Liver (tissue), 9 donors: ENCODE measurements around the gene SGPL1. TPM values are rescaled to one million over a fixed set of nuclear protein-coding genes. Genes with fewer than 3 reads are reported as not detected.
A peak's percentile ranks its signal among the peaks of the same experiment; 100 is the strongest.

ENCODE experiments used
- DNase-seq: peaks from one replicate; pipeline ENCODE4 v3.0.0-alpha.2; 2017; ENCODE audit warnings: low spot score
- H3K27ac ChIP-seq, 2 donors: one replicate each; pipeline ENCODE4 v1.7.0; 2013; ENCODE audit warnings: inconsistent platforms in 2 of 2, low read length in 2 of 2, control low read depth in 1 of 2, low read depth in 1 of 2, mild to moderate bottlenecking in 1 of 2
- H3K27me3 ChIP-seq, 4 donors: one replicate each; pipeline versions ENCODE4 v1.6.1 to v1.7.0; 2013; ENCODE audit warnings: low read length in 3 of 4, inconsistent platforms in 1 of 4, mild to moderate bottlenecking in 1 of 4, moderate library complexity in 1 of 4; ENCODE audit not compliant: control insufficient read depth in 4 of 4, insufficient read depth in 4 of 4
- H3K36me3 ChIP-seq, 4 donors: one replicate each; pipeline versions ENCODE4 v1.6.1 to v1.7.0; 2013; ENCODE audit warnings: low read length in 3 of 4, mild to moderate bottlenecking in 3 of 4, low read depth in 1 of 4, moderate library complexity in 1 of 4; ENCODE audit not compliant: control insufficient read depth in 4 of 4, insufficient read depth in 3 of 4
- H3K4me1 ChIP-seq, 4 donors: one replicate each; pipeline versions ENCODE4 v1.6.1 to v1.7.0; 2013; ENCODE audit warnings: low read length in 3 of 4, mild to moderate bottlenecking in 3 of 4, moderate library complexity in 1 of 4; ENCODE audit not compliant: control insufficient read depth in 4 of 4, insufficient read depth in 4 of 4
- H3K4me3 ChIP-seq, 3 donors: one replicate each; pipeline versions ENCODE4 v1.6.1 to v1.7.0; 2013; ENCODE audit warnings: low read length in 3 of 3, control low read depth in 1 of 3, low read depth in 1 of 3, mild to moderate bottlenecking in 1 of 3
- H3K9ac ChIP-seq, 2 donors: one replicate each; pipeline ENCODE4 v1.7.0; 2013; ENCODE audit warnings: low read length in 2 of 2, mild to moderate bottlenecking in 2 of 2, moderate library complexity in 2 of 2, control low read depth in 1 of 2, low read depth in 1 of 2
- H3K9me3 ChIP-seq, 4 donors: one replicate each; pipeline versions ENCODE4 v1.6.1 to v1.7.0; 2013; ENCODE audit warnings: low read length in 3 of 4; ENCODE audit not compliant: control insufficient read depth in 4 of 4
- EGR1 ChIP-seq, 2 donors: IDR thresholded peaks; 2 replicates each; pipeline ENCODE4 v1.6.1; 2016 to 2018; ENCODE audit warnings: antibody characterized with exemption in 2 of 2, low read depth in 2 of 2
- FOXA2 ChIP-seq: IDR thresholded peaks from 2 replicates; pipeline ENCODE4 v1.6.1; 2016; ENCODE audit warnings: antibody characterized with exemption
- GABPA ChIP-seq, 2 donors: IDR thresholded peaks in 1 of 2; conservative IDR thresholded peaks in 1 of 2; 2 replicates each; pipeline ENCODE4 v1.6.1; 2016; ENCODE audit warnings: antibody characterized with exemption in 2 of 2, mild to moderate bottlenecking in 1 of 2, moderate library complexity in 1 of 2
- HNF4A ChIP-seq, 2 donors: conservative IDR thresholded peaks; 2 replicates each; pipeline ENCODE4 v1.6.1; 2016; ENCODE audit warnings: antibody characterized with exemption in 2 of 2, mild to moderate bottlenecking in 2 of 2
- NR2F2 ChIP-seq: IDR thresholded peaks from 2 replicates; pipeline ENCODE4 v1.6.1; 2016; ENCODE audit warnings: antibody characterized with exemption
- RAD21 ChIP-seq, 2 donors: IDR thresholded peaks; 2 replicates each; pipeline ENCODE4 v1.6.1; 2016; ENCODE audit warnings: antibody characterized with exemption in 2 of 2, mild to moderate bottlenecking in 2 of 2
- RXRA ChIP-seq, 2 donors: IDR thresholded peaks; 2 replicates each; pipeline ENCODE4 v1.6.1; 2017 to 2018; ENCODE audit warnings: antibody characterized with exemption in 2 of 2, mild to moderate bottlenecking in 1 of 2
- SP1 ChIP-seq: IDR thresholded peaks from 2 replicates; pipeline ENCODE4 v1.6.1; 2018; ENCODE audit warnings: antibody characterized with exemption, mild to moderate bottlenecking
- TAF1 ChIP-seq: conservative IDR thresholded peaks from 2 replicates; pipeline ENCODE4 v1.6.1; 2016; ENCODE audit warnings: antibody characterized with exemption, mild to moderate bottlenecking
- YY1 ChIP-seq: IDR thresholded peaks from 2 replicates; pipeline ENCODE4 v1.6.1; 2016; ENCODE audit warnings: antibody characterized with exemption, mild to moderate bottlenecking
- WGBS: extraction: QIAGEN DNeasy Blood & Tissue Kit; methylation state at CpG from one replicate; pipeline ENCODE4 v1.1.7; 2013; 5-methylcytosine and 5-hydroxymethylcytosine counted together
- polyA plus RNA-seq, 2 donors: library from polyadenylated mRNA; stranded (reverse) in 1 of 2; unstranded in 1 of 2; fragments of 200-250 nt in 1 of 2; fragments of >200 nt in 1 of 2; fragmentation: Nextera tagmentation in 1 of 2; extraction: Ambion mirVana in 1 of 2; gene quantifications; one replicate each; pipeline versions ENCODE4 v1.2.1 to v1.2.3, GENCODE V29; 2013 to 2015
- total RNA-seq, 2 donors: library from RNA; depleted of rRNA; stranded (reverse); fragments of >200 nt; gene quantifications; one replicate each; pipeline ENCODE4 v1.2.3, GENCODE V29; 2014
- TF ChIP-seq, protein P1 (sequence below): fragments of 150-350 bp; IDR thresholded peaks from 2 replicates; pipeline ENCODE4 v1.5.1; 2017; ENCODE audit warnings: improper control_type of control experiment, low read depth, low read length; ENCODE audit not compliant: missing input control
- TF ChIP-seq, protein P2 (sequence below): IDR thresholded peaks from 2 replicates; pipeline ENCODE4 v1.6.1; 2016; ENCODE audit warnings: antibody characterized with exemption
- TF ChIP-seq, protein P3 (sequence below): IDR thresholded peaks from 2 replicates; pipeline ENCODE4 v1.6.1; 2016; ENCODE audit warnings: antibody characterized with exemption, mild to moderate bottlenecking
- TF ChIP-seq, protein P4 (sequence below): IDR thresholded peaks from 2 replicates; pipeline ENCODE4 v1.6.1; 2016; ENCODE audit warnings: antibody characterized with exemption
- donor health status: healthy.
- donor health status: healthy.
- donor health status: healthy.
- donor health status: healthy.
- donor health status: healthy.

SGPL1 gene
- total and polyA plus RNA-seq, 4 donors: 11.8 to 37.1 (median 16.8) TPM

DNA sequence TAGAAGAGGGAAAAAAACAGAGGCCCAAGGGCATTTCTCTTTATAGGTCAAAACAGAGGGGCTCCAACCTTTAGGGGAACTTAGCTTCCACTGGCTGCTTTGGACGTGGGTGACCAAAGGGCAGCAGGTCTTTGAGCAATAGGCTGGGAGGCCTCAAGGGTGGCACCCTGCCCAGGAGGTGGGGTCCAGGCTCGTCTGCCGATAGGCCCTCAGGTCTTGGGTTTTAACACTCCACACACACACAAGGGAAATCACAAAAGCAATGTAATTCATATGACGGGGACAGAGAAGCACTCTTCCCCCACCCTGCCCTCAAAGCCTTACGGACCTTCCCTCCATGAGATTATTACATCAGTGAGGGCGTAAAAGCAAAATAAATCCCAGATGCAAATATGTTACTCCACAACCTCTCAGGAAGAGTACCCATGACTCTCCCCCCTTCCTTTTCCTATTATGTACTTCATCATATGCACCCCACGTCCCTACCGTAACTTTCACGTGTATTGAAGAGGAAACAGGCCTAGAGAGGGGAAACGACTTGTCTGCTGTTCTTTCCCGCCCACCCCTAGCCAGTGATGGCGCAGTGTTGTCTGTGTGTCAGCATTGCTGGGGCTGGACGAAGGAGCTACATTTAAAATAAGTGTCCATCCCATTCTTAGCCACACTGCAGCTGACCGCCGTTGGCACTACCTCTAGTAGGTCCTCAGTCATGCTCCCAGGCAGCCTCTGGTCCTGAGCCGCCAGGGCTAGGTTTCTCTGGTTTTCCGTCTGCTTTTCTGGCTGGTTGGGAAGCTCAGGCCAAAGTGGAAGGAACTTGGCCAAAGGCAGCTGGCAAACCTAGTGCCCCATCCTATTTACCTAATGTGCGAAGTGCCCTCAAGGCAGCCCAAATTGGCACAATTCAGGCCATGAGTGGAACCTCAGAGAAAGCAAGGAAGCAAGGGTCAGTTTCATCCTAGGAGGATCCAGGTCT is 70.5 kb downstream of the SGPL1 start (continued):
- TF ChIP-seq, protein P1, sequence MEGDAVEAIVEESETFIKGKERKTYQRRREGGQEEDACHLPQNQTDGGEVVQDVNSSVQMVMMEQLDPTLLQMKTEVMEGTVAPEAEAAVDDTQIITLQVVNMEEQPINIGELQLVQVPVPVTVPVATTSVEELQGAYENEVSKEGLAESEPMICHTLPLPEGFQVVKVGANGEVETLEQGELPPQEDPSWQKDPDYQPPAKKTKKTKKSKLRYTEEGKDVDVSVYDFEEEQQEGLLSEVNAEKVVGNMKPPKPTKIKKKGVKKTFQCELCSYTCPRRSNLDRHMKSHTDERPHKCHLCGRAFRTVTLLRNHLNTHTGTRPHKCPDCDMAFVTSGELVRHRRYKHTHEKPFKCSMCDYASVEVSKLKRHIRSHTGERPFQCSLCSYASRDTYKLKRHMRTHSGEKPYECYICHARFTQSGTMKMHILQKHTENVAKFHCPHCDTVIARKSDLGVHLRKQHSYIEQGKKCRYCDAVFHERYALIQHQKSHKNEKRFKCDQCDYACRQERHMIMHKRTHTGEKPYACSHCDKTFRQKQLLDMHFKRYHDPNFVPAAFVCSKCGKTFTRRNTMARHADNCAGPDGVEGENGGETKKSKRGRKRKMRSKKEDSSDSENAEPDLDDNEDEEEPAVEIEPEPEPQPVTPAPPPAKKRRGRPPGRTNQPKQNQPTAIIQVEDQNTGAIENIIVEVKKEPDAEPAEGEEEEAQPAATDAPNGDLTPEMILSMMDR: no peak
- TF ChIP-seq RAD21 (IDR thresholded peaks at IDR 0.05): no peak
- TF ChIP-seq NR2F2: no peak
- TF ChIP-seq, protein P2, sequence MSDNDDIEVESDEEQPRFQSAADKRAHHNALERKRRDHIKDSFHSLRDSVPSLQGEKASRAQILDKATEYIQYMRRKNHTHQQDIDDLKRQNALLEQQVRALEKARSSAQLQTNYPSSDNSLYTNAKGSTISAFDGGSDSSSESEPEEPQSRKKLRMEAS: no peak

DNA sequence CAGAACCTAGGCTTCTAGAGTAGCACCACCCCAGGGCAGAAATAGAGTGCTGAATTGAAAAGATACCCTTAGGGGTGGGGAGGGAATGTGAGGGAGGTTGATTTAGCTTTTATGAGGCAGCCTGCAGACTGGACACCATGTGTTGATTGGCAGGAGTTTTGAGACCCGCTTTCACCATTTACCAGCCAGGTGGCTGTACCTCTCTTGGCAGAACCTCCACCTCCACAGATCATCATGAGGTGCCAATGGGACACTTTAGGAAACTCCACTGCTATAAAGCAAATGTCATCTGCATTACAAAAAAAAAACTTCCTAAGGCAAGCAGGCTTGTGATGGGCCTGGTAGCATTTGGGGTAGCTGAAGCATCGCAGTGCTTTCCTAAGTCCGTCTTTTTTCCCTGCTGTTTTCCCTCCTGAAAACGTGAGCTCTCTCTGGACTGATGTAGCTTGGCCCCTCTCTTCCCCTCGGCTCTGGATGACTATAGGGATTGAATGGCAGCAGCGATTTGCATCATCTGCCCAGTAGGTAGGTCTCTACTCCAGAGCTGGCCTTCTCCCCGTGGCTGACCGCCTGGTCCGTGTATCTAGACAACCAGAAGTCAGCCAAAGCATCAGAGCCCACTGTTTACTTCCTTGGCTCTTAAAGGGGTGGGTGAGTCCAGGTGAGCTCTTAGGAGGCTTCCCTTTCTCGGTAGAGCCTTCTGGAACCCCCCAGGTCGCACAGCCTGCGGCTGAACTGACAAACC is 71.3 kb downstream of the SGPL1 start:
- peak overlapping the region; percentile 93 to 98 for H3K27ac ChIP-seq
- H3K27me3 ChIP-seq: no peaks in the 10 kb centered on the region
- H3K4me1 ChIP-seq: peaks cover 0 to 46% (median 31%) of the 10 kb centered on the region in 4 donors
- peak overlapping the region; percentile 15 to 80 for H3K9ac ChIP-seq
- peak overlapping the region; percentile 64 to 89 (median 88) for H3K4me3 ChIP-seq
- peaks cover 5 to 28% (median 16%) of the 10 kb centered on the region in 4 donors for H3K36me3 ChIP-seq
- DNase-seq: no peak
- 40% methylated on average over 12 of the region's 12 CpGs for WGBS
- TF ChIP-seq RAD21 (IDR thresholded peaks at IDR 0.05): no peak
- no peak for TF ChIP-seq GABPA (IDR thresholded peaks at IDR 0.05 in 1 of 2, conservative IDR thresholded peaks at IDR 0.05 in 1 of 2)
- no peaks in the 10 kb centered on the region for H3K9me3 ChIP-seq

DNA sequence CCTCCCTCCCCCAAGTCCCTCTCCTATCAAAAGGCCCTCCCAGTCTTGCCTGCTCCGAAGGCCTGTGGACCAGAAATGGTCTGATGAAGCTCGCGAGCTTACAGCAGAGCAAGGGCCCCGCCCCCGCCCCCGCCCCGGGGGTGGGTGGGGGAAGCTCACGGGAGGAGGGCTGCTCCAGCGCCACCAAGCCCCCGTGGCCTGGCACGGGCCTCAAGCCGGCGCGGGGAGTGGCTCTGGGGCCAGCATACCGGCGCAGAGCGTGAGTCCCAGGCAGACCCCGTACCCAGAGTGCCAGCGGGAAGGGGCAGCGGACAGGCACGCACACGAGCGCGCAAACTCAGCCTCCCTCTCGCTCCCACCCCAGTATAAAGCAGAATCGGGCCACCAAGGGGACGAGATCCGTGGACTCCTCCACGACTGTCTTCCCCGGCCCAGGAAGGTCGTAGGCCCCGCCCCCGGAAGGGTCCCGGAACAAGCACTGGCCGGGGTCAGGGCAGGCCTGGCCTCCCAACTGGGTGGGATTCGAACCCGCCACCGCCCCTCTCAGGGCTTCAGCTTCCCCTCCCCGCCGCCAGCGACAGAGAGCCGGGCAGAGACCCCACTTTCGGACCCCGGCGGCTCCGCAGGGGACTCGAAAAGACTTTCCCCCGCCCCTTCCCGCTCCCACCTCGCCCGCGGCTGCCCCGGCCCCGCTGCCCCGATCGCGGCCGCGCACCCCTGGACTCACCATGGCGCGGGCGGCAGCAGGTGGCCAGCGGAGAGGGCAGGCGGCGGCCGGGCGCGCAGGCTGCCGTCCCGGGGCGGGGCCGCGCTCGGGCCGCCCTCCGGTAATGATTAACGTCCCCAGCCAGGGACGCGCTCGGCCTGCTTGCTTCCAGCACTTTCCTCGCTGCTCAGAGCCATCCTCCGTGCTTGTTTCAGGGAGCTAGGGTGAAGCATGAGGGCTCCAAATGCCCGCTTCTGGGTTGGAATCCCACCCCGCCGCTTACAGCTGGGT is 72.4 kb downstream of the SGPL1 start, which contains the start of gene PCBD1:
Gene PCBD1 (minus strand): TSS at position 762 of the 997 bp plus-strand sequence. CDS start 32 bp downstream, at position 730.
- peak; percentile 73 for DNase-seq
- under 1% methylated on average over 85 of the region's 85 CpGs for WGBS

More for the DNA sequence above, 72.4 kb downstream of the SGPL1 start, which contains the start of gene PCBD1:
- Histone ChIP-seq H3K27me3 (no peaks in the 10 kb centered on the region), H3K27ac (peak within 1 kb of the TSS; percentile 93 to 98), H3K36me3 (peaks cover 5 to 20% (median 12%) of the 10 kb centered on the region in 4 donors), H3K4me1 (peaks cover 0 to 46% (median 31%) of the 10 kb centered on the region in 4 donors), H3K9ac (peak within 1 kb of the TSS; percentile 84 to 92), H3K4me3 (peak within 1 kb of the TSS; percentile 78 to 89 (median 88)), H3K9me3 (no peaks in the 10 kb centered on the region)
- TF ChIP-seq RAD21 (IDR thresholded peaks at IDR 0.05) (no peak), YY1 (peak; percentile 44), FOXA2 (no peak), EGR1 (IDR thresholded peaks at IDR 0.05; ENCODE audit: low read depth in 2 of 2) (peak; percentile 84 to 96), RXRA (IDR thresholded peaks at IDR 0.05) (no peak), TAF1 (peak; percentile 76), HNF4A (conservative IDR thresholded peaks at IDR 0.05) (peak in 1 of 2 donors; percentile 12), SP1 (peak; percentile 32)
- TF ChIP-seq, protein P3, sequence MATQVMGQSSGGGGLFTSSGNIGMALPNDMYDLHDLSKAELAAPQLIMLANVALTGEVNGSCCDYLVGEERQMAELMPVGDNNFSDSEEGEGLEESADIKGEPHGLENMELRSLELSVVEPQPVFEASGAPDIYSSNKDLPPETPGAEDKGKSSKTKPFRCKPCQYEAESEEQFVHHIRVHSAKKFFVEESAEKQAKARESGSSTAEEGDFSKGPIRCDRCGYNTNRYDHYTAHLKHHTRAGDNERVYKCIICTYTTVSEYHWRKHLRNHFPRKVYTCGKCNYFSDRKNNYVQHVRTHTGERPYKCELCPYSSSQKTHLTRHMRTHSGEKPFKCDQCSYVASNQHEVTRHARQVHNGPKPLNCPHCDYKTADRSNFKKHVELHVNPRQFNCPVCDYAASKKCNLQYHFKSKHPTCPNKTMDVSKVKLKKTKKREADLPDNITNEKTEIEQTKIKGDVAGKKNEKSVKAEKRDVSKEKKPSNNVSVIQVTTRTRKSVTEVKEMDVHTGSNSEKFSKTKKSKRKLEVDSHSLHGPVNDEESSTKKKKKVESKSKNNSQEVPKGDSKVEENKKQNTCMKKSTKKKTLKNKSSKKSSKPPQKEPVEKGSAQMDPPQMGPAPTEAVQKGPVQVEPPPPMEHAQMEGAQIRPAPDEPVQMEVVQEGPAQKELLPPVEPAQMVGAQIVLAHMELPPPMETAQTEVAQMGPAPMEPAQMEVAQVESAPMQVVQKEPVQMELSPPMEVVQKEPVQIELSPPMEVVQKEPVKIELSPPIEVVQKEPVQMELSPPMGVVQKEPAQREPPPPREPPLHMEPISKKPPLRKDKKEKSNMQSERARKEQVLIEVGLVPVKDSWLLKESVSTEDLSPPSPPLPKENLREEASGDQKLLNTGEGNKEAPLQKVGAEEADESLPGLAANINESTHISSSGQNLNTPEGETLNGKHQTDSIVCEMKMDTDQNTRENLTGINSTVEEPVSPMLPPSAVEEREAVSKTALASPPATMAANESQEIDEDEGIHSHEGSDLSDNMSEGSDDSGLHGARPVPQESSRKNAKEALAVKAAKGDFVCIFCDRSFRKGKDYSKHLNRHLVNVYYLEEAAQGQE: peak; percentile 93
- TF ChIP-seq, protein P4, sequence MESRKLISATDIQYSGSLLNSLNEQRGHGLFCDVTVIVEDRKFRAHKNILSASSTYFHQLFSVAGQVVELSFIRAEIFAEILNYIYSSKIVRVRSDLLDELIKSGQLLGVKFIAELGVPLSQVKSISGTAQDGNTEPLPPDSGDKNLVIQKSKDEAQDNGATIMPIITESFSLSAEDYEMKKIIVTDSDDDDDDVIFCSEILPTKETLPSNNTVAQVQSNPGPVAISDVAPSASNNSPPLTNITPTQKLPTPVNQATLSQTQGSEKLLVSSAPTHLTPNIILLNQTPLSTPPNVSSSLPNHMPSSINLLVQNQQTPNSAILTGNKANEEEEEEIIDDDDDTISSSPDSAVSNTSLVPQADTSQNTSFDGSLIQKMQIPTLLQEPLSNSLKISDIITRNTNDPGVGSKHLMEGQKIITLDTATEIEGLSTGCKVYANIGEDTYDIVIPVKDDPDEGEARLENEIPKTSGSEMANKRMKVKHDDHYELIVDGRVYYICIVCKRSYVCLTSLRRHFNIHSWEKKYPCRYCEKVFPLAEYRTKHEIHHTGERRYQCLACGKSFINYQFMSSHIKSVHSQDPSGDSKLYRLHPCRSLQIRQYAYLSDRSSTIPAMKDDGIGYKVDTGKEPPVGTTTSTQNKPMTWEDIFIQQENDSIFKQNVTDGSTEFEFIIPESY: peak; percentile 64
- TF ChIP-seq, protein P2: peak; percentile 85
